Loucy (cell line): ENCODE results near the gene NOS3.

Experiments used
- H2AFZ ChIP-seq: fragments of 200-600 bp; sonication (generic); 2 replicates; pipeline ENCODE4 v1.6.0; 2016; ENCODE audit warnings: antibody characterized with exemption, mild to moderate bottlenecking, low read length, moderate library complexity
- H3F3A ChIP-seq: fragments of 200-600 bp; 2 replicates; pipeline ENCODE4 v1.6.0; 2016; ENCODE audit warnings: antibody characterized with exemption, low read depth, mild to moderate bottlenecking
- H3K27me3 ChIP-seq: fragments of 200-600 bp; sonication (generic); 2 replicates; pipeline ENCODE4 v1.6.1; 2014; ENCODE audit warnings: low read length, mild to moderate bottlenecking; ENCODE audit not compliant: insufficient read depth, poor library complexity, severe bottlenecking
- H3K36me3 ChIP-seq: fragments of 200-600 bp; sonication (generic); 2 replicates; pipeline ENCODE4 v1.6.1; 2016; ENCODE audit warnings: low read length; ENCODE audit not compliant: insufficient read depth
- H3K4me1 ChIP-seq: fragments of 200-600 bp; sonication (generic); 2 replicates; pipeline ENCODE4 v1.5.1; 2014; ENCODE audit warnings: low read length, mild to moderate bottlenecking; ENCODE audit not compliant: insufficient read depth, poor library complexity, severe bottlenecking
- H3K4me2 ChIP-seq: fragments of 200-600 bp; sonication (generic); 2 replicates; pipeline ENCODE4 v1.6.0; 2014; ENCODE audit warnings: antibody characterized with exemption, low read length, low read depth, mild to moderate bottlenecking; ENCODE audit not compliant: poor library complexity, severe bottlenecking
- H3K4me3 ChIP-seq: fragments of 200-600 bp; sonication (generic); 2 replicates; pipeline ENCODE4 v1.5.1; 2014; ENCODE audit warnings: low read length, mild to moderate bottlenecking, mixed read lengths; ENCODE audit not compliant: poor library complexity, severe bottlenecking
- H3K79me2 ChIP-seq: fragments of 200-600 bp; sonication (generic); 2 replicates; pipeline ENCODE4 v1.6.1; 2014; ENCODE audit warnings: low read length; ENCODE audit not compliant: insufficient read depth
- H3K9ac ChIP-seq: fragments of 200-600 bp; sonication (generic); 2 replicates; pipeline ENCODE4 v1.6.0; 2014; ENCODE audit warnings: mild to moderate bottlenecking, low read depth, low read length, moderate library complexity; ENCODE audit not compliant: poor library complexity, severe bottlenecking
- H3K9me2 ChIP-seq: fragments of 200-600 bp; sonication (generic); replicated peaks from 2 replicates; pipeline ENCODE4 v1.6.1; 2016; ENCODE audit warnings: low read depth, low read length, mixed read lengths
- H3K9me3 ChIP-seq: fragments of 200-600 bp; sonication (generic); 2 replicates; pipeline ENCODE4 v1.6.1; 2014; ENCODE audit warnings: mild to moderate bottlenecking, antibody characterized with exemption, low read length, low read depth; ENCODE audit not compliant: insufficient read depth
- H4K20me1 ChIP-seq: fragments of 200-600 bp; sonication (generic); 2 replicates; pipeline ENCODE4 v1.6.0; 2014; ENCODE audit warnings: antibody characterized with exemption, low read length, mild to moderate bottlenecking; ENCODE audit not compliant: insufficient read depth, poor library complexity, severe bottlenecking
- EZH2phosphoT487 ChIP-seq: fragments of 200-600 bp; IDR thresholded peaks from 2 replicates; pipeline ENCODE4 v1.6.1; 2018; ENCODE audit warnings: antibody characterized with exemption, mild to moderate bottlenecking, moderate library complexity, borderline replicate concordance
- TF ChIP-seq, protein P1 (sequence below): fragments of 200-600 bp; sonication (generic); conservative IDR thresholded peaks from 2 replicates; pipeline ENCODE4 v1.5.1; 2014; ENCODE audit warnings: mild to moderate bottlenecking, antibody characterized with exemption, low read length

The NOS3 gene

DNA sequence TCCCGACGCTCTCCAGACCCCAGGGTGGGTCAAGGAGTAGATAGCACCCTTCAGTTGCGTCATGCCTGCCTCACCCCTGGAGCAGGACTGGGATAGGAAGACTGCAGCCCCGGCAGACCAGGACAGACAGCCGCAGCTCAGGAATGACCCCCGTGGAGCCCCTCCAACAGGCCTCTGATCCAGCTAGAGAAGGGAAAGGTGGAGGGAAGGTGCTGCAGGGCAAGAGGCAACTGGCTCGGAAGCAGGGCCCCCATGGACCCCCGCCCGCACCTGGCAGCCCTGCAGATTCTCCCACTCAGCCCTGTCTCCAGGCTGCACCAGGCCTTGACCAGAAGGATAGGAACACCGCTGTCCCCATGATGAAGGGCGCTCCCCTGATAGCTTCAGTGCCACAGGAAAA, 20.4 kb upstream of the NOS3 start:
- Histone ChIP-seq H3K27me3 (no peaks in the 10 kb centered on the region), H3K4me2 (no peak overlapping the region), H2AFZ (no peak overlapping the region), H3K9me3 (no peaks in the 10 kb centered on the region), H3F3A (peaks cover 6% of the 10 kb centered on the region; the same call in 1 of the 2 replicates), H3K9ac (no peak overlapping the region), H4K20me1 (no peaks in the 10 kb centered on the region), H3K4me1 (peaks cover 7% of the 10 kb centered on the region), H3K79me2 (peaks cover 2% of the 10 kb centered on the region; the same call in 1 of the 2 replicates), H3K36me3 (no peaks in the 10 kb centered on the region), H3K4me3 (no peak overlapping the region), H3K9me2 (no peaks in the 10 kb centered on the region)
- no peak for TF ChIP-seq EZH2phosphoT487
- TF ChIP-seq, protein P1, sequence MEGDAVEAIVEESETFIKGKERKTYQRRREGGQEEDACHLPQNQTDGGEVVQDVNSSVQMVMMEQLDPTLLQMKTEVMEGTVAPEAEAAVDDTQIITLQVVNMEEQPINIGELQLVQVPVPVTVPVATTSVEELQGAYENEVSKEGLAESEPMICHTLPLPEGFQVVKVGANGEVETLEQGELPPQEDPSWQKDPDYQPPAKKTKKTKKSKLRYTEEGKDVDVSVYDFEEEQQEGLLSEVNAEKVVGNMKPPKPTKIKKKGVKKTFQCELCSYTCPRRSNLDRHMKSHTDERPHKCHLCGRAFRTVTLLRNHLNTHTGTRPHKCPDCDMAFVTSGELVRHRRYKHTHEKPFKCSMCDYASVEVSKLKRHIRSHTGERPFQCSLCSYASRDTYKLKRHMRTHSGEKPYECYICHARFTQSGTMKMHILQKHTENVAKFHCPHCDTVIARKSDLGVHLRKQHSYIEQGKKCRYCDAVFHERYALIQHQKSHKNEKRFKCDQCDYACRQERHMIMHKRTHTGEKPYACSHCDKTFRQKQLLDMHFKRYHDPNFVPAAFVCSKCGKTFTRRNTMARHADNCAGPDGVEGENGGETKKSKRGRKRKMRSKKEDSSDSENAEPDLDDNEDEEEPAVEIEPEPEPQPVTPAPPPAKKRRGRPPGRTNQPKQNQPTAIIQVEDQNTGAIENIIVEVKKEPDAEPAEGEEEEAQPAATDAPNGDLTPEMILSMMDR, result no peak

DNA sequence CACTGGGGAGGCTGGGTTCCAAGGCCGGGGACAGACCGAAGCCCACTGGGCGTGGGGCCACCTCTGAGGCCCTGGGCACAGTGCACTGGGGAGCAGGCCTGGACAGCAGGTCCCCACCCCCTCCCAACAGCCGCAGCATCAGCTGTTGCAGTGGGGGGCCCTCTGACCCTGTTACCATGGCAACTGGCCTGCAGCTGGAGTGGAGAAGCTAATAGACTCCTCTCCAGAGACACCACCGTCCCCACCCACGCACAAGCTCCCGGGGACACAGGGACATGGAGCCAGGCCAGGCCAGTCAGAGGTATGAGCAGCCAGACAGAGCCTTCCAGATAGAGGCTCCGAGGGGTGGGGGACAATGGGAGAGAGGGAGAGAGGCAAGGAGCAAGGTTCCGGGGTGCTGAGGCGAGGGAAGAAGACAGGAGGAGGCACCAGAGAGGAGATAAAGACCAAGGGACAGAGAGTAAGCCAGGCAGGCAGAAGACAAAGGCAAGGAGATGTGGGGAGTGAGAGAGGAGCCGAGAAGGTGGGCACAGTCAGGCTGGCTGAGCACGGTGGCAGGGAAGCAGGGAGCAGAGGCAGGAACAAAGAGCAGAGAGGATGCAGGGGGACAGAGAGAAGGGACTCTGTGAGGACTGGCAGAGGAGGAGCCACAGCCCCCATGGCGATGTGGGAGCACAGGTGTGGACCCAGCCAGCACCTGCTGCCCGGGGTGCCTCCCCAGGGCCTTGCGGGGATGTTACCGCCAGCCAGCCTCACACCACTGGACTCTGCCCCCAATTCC, 19.4 kb upstream of the NOS3 start:
- no peak overlapping the region for H2AFZ ChIP-seq
- H3K4me1 ChIP-seq, result peaks cover 16% of the 10 kb centered on the region
- H3F3A ChIP-seq, result peaks cover 6% of the 10 kb centered on the region; the same call in 1 of the 2 replicates
- no peaks in the 10 kb centered on the region for H3K9me2 ChIP-seq
- no peaks in the 10 kb centered on the region for H3K9me3 ChIP-seq
- TF ChIP-seq, protein P1, result no peak
- no peak for TF ChIP-seq EZH2phosphoT487
- no peaks in the 10 kb centered on the region for H3K27me3 ChIP-seq
- no peaks in the 10 kb centered on the region for H3K36me3 ChIP-seq
- H3K79me2 ChIP-seq, result peaks cover 3% of the 10 kb centered on the region
- no peak overlapping the region for H3K9ac ChIP-seq
- no peak overlapping the region for H3K4me2 ChIP-seq
- H3K4me3 ChIP-seq, result no peak overlapping the region
- no peaks in the 10 kb centered on the region for H4K20me1 ChIP-seq

DNA sequence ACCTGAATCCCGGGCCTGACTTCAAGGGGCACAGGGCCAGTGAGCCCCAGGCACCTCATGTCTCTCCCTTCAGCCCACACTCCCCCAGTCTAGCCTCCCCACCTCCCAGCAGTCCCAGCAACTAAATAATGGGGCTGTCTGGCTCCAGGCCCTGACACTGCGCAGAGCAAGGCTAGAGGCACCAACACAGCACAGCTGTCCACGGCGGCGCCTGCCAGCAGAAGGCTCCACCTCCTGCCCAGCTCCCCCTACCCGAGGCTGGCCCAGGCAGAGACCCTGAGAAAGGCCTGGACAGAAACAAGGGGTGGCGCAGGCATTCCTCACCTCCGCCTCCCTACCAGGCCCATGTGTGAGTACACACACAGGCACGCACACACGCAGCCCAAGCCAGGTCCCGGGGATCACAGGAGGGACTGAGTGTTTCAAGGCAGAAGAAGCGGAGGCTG, 18.8 kb upstream of the NOS3 start:
- H3K4me2 ChIP-seq, result no peak overlapping the region
- no peaks in the 10 kb centered on the region for H3K9me2 ChIP-seq
- H3F3A ChIP-seq, result peaks cover 6% of the 10 kb centered on the region; the same call in 1 of the 2 replicates
- H3K9me3 ChIP-seq, result no peaks in the 10 kb centered on the region
- H4K20me1 ChIP-seq, result no peaks in the 10 kb centered on the region
- TF ChIP-seq, protein P1, result no peak
- no peak for TF ChIP-seq EZH2phosphoT487
- H3K36me3 ChIP-seq, result no peaks in the 10 kb centered on the region
- H3K79me2 ChIP-seq, result peaks cover 3% of the 10 kb centered on the region
- peaks cover 22% of the 10 kb centered on the region for H3K4me1 ChIP-seq
- H3K9ac ChIP-seq, result no peak overlapping the region
- no peak overlapping the region for H2AFZ ChIP-seq
- no peak overlapping the region for H3K4me3 ChIP-seq
- no peaks in the 10 kb centered on the region for H3K27me3 ChIP-seq
